ENCODE data around the gene EMILIN3. TPM values are rescaled to one million over a fixed set of nuclear protein-coding genes. Genes with fewer than 3 reads are reported as not detected.

Gene EMILIN3
- total and polyA plus RNA-seq, 2 of the 8 experiments (the other 6 are each of a cell fraction or from before 2014, with no cell fraction given): 3.8 to 5.2 TPM

DNA sequence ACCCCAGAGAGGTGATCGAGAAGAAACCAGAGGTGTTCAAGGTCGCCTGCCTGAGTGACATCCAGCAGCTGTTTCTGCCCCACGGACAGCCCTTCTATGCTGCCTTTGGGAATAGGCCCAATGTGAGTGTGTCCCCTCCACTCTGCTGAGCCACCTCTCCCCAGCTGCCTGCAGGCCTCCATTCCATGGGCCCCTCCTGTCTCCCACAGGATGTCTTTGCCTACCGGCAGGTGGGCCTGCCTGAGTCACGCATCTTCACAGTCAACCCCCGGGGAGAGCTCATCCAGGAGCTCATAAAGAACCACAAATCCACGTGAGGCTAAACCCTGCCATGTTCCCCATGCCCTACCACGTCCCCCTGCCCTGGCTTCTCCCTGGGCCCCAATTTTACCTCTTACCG is 8.4 kb downstream of the EMILIN3 start:
- Histone ChIP-seq H3K27me3 (replicated peaks in 1 of 4; ENCODE audit: control insufficient read depth in 3 of 4, extremely low read depth in 1 of 4, insufficient read depth in 3 of 4, low read length in 3 of 4) (no peaks in the 10 kb centered on the region), H2BK120ac (replicated peaks; ENCODE audit: low read depth, low read length) (no peak overlapping the region), H3K79me2 (ENCODE audit: control insufficient read depth in 1 of 2, insufficient read depth in 2 of 2, low read length in 2 of 2) (no peaks in the 10 kb centered on the region), H2BK5ac (ENCODE audit: low read depth, low read length) (no peak overlapping the region), H3K56ac (replicated peaks; ENCODE audit: insufficient read length, low read depth, low read length) (no peak overlapping the region), H4K8ac (ENCODE audit: extremely low read depth, insufficient read depth, low read length) (no peak overlapping the region), H3K9ac (replicated peaks in 1 of 4; ENCODE audit: extremely low read depth in 1 of 4, low read depth in 3 of 4, low read length in 3 of 4) (no peak overlapping the region), H3K36me3 (ENCODE audit: control insufficient read depth in 2 of 4, insufficient read depth in 4 of 4, low read length in 3 of 4) (no peaks in the 10 kb centered on the region), H4K5ac (ENCODE audit: insufficient read length, low read depth, low read length) (no peak overlapping the region), H4K20me1 (replicated peaks in 1 of 2; ENCODE audit: control insufficient read depth in 1 of 2, insufficient read depth in 2 of 2, low read length in 2 of 2) (peaks cover 0 to 3% of the 10 kb centered on the region in 2 experiments), H3K23ac (ENCODE audit: insufficient read length) (no peak overlapping the region), H3K27ac (ENCODE audit: low read depth, low read length) (no peak overlapping the region), H3K79me1 (ENCODE audit: low read depth, low read length) (no peaks in the 10 kb centered on the region), H2BK12ac (ENCODE audit: low read depth, low read length) (no peak overlapping the region), H2BK20ac (ENCODE audit: low read length) (no peak overlapping the region), H3K4me2 (ENCODE audit: insufficient read depth in 1 of 2, low read depth in 2 of 2, low read length in 2 of 2) (no peak overlapping the region), H3K4me3 (ENCODE audit: extremely low read depth in 1 of 4, insufficient read depth in 2 of 4, low read depth in 3 of 4, low read length in 4 of 4) (no peak overlapping the region), H4K91ac (replicated peaks; ENCODE audit: insufficient read length, low read length) (no peak overlapping the region), H3K23me2 (ENCODE audit: low read depth, low read length) (no peaks in the 10 kb centered on the region), H3K9me3 (ENCODE audit: insufficient read depth in 2 of 2, low read depth in 1 of 2, low read length in 1 of 2) (no peaks in the 10 kb centered on the region), H3K18ac (ENCODE audit: extremely low read depth, low read length) (no peak overlapping the region), H3K4me1 (replicated peaks in 1 of 4; ENCODE audit: control insufficient read depth in 3 of 4, insufficient read depth in 4 of 4, low read length in 3 of 4) (no peaks in the 10 kb centered on the region), H2AFZ (ENCODE audit: low read length) (no peak overlapping the region), H3K14ac (ENCODE audit: insufficient read length) (no peak overlapping the region), H3K4ac (replicated peaks; ENCODE audit: insufficient read length, low read depth, low read length) (no peak overlapping the region), H2AK5ac (ENCODE audit: low read depth, low read length) (no peak overlapping the region), H2BK15ac (ENCODE audit: low read length) (no peak overlapping the region)
- POLR2A ChIA-PET (ENCODE audit: partially characterized antibody): interaction anchor here (1.4 kb wide), 2 partner anchors 37 to 116 kb away, joined by 3 read pairs; no protein-coding TSS in a partner anchor
- FAIRE-seq: no peak
- DNase-seq (ENCODE audit: low read depth in 1 of 2, low spot score in 2 of 2): no peak
- CTCF ChIA-PET (ENCODE audit: partially characterized antibody): interaction anchor here (0.9 to 2.2 kb wide), 9 partner anchors 8 to 183 kb away, joined by 3 to 5 read pairs (median 4); partner anchors contain the start of genes EMILIN3 and LPIN3
- WGBS, 2 experiments (ENCODE audit: extremely low coverage in 1 of 2, insufficient coverage in 1 of 2, insufficient read length in 1 of 2, insufficient replicate concordance in 2 of 2, low coverage in 1 of 2, low lambda C conversion rate in 2 of 2, missing lambda C conversion rate in 1 of 2): 91% methylated on average over 9 of the region's 9 CpGs; no CpG with 5 or more reads in 1 of the 2 experiments
- TF ChIP-seq BCL11A (IDR thresholded peaks at IDR 0.05; ENCODE audit: low read depth in 2 of 2, low read length in 2 of 2): no peak
- no peak for TF ChIP-seq SIRT6 (IDR thresholded peaks at IDR 0.05; ENCODE audit: low read length)
- no peak for TF ChIP-seq CHD1 (IDR thresholded peaks at IDR 0.05; ENCODE audit: low read depth, low read length)
- TF ChIP-seq RNF2 (IDR thresholded peaks at IDR 0.05; ENCODE audit: borderline replicate concordance, low read depth, low read length, missing control alignments, poor library complexity, severe bottlenecking): no peak
- TF ChIP-seq SP2 (IDR thresholded peaks at IDR 0.05; ENCODE audit: low read length): no peak
- no peak for TF ChIP-seq NRF1 (IDR thresholded peaks at IDR 0.05; ENCODE audit: low read depth, low read length)
- TF ChIP-seq CREB1 (IDR thresholded peaks at IDR 0.05): no peak
- no peak for TF ChIP-seq SP1 (IDR thresholded peaks at IDR 0.05; ENCODE audit: low read depth, low read length)
- no peak for TF ChIP-seq BRCA1 (IDR thresholded peaks at IDR 0.05; ENCODE audit: low read depth, low read length)
- no peak for TF ChIP-seq NANOG (IDR thresholded peaks at IDR 0.05; ENCODE audit: insufficient read depth, low read depth, low read length, poor library complexity, severe bottlenecking)
- no peak for TF ChIP-seq MAFK (IDR thresholded peaks at IDR 0.05; ENCODE audit: low read depth, low read length)
- TF ChIP-seq, protein P1, sequence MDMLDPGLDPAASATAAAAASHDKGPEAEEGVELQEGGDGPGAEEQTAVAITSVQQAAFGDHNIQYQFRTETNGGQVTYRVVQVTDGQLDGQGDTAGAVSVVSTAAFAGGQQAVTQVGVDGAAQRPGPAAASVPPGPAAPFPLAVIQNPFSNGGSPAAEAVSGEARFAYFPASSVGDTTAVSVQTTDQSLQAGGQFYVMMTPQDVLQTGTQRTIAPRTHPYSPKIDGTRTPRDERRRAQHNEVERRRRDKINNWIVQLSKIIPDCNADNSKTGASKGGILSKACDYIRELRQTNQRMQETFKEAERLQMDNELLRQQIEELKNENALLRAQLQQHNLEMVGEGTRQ (IDR thresholded peaks at IDR 0.05; ENCODE audit: low read length): no peak
- no peak for TF ChIP-seq SIN3A (conservative IDR thresholded peaks at IDR 0.05 in 1 of 2, IDR thresholded peaks at IDR 0.05 in 1 of 2; ENCODE audit: low read depth in 1 of 2, low read length in 2 of 2)
- TF ChIP-seq TAF7 (optimal IDR thresholded peaks at IDR 0.05; ENCODE audit: borderline replicate concordance, low read depth, low read length): no peak

Measured in H1 (cell line).